Measurements from ENCODE around the gene TMEM263. TPM values are rescaled to one million over a fixed set of nuclear protein-coding genes. Genes with fewer than 3 reads are reported as not detected.

Gene TMEM263
- total and polyA plus RNA-seq, 2 of the 8 experiments (the other 6 are each of a cell fraction or from before 2014, with no cell fraction given): 2.9 to 12.3 TPM

DNA sequence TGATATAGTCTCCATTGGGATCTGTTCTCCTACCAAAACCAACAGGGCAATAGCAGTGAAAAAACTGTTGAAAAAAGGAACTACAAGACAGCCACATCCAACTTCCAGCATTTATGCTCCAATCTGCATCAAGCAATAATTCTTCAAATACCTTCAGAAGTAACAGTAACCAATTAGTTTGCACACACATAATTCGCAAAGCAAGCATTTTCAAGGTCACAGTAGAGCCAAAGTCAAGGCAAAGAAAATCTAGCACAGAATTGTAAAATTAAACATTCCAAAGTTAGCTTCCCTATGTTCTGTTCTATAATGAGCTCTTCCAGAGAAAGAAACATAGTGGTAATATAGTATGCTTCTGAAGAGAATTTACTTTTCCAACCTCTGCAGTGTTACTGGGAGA lies 42.2 kb downstream of the TMEM263 start:
- no peak overlapping the region for H2BK20ac ChIP-seq (ENCODE audit: low read length)
- H3K4me3 ChIP-seq (ENCODE audit: extremely low read depth in 1 of 4, insufficient read depth in 2 of 4, low read depth in 3 of 4, low read length in 4 of 4): no peak overlapping the region
- no peaks in the 10 kb centered on the region for H3K9me3 ChIP-seq (ENCODE audit: insufficient read depth in 2 of 2, low read depth in 1 of 2, low read length in 1 of 2)
- ChIA-PET CTCF (ENCODE audit: partially characterized antibody) (interaction anchor here (1.0 to 1.1 kb wide), 3 partner anchors 14 to 81 kb away, joined by 3 read pairs; no protein-coding TSS in a partner anchor), POLR2A (ENCODE audit: partially characterized antibody) (interaction anchor here (0.7 kb wide), 1 partner anchor 525 kb away, joined by 5 read pairs; no protein-coding TSS in a partner anchor)
- no peak overlapping the region for H3K9ac ChIP-seq (replicated peaks in 1 of 4; ENCODE audit: extremely low read depth in 1 of 4, low read depth in 3 of 4, low read length in 3 of 4)
- H3K4ac ChIP-seq (replicated peaks; ENCODE audit: insufficient read length, low read depth, low read length): no peak overlapping the region
- H4K20me1 ChIP-seq (replicated peaks in 1 of 2; ENCODE audit: control insufficient read depth in 1 of 2, insufficient read depth in 2 of 2, low read length in 2 of 2): peaks cover 0 to 2% of the 10 kb centered on the region in 2 experiments
- no peak overlapping the region for H2BK15ac ChIP-seq (ENCODE audit: low read length)
- no peak overlapping the region for H3K18ac ChIP-seq (ENCODE audit: extremely low read depth, low read length)
- no peak overlapping the region for H4K5ac ChIP-seq (ENCODE audit: insufficient read length, low read depth, low read length)
- H3K14ac ChIP-seq (ENCODE audit: insufficient read length): no peak overlapping the region
- H3K4me1 ChIP-seq (replicated peaks in 1 of 4; ENCODE audit: control insufficient read depth in 3 of 4, insufficient read depth in 4 of 4, low read length in 3 of 4): no peaks in the 10 kb centered on the region
- FAIRE-seq (no peak), DNase-seq (ENCODE audit: low read depth in 1 of 2, low spot score in 2 of 2) (no peak)
- no peak overlapping the region for H4K8ac ChIP-seq (ENCODE audit: extremely low read depth, insufficient read depth, low read length)
- H3K23me2 ChIP-seq (ENCODE audit: low read depth, low read length): no peaks in the 10 kb centered on the region
- H2BK120ac ChIP-seq (replicated peaks; ENCODE audit: low read depth, low read length): no peak overlapping the region
- no peak overlapping the region for H2AK5ac ChIP-seq (ENCODE audit: low read depth, low read length)
- no peaks in the 10 kb centered on the region for H3K79me2 ChIP-seq (ENCODE audit: control insufficient read depth in 1 of 2, insufficient read depth in 2 of 2, low read length in 2 of 2)
- H3K27me3 ChIP-seq (replicated peaks in 1 of 4; ENCODE audit: control insufficient read depth in 3 of 4, extremely low read depth in 1 of 4, insufficient read depth in 3 of 4, low read length in 3 of 4): no peaks in the 10 kb centered on the region
- no peak overlapping the region for H3K27ac ChIP-seq (ENCODE audit: low read depth, low read length)
- H3K56ac ChIP-seq (replicated peaks; ENCODE audit: insufficient read length, low read depth, low read length): no peak overlapping the region
- no peak overlapping the region for H3K4me2 ChIP-seq (ENCODE audit: insufficient read depth in 1 of 2, low read depth in 2 of 2, low read length in 2 of 2)
- 100% methylated on average over 1 of the region's 1 CpG; no CpG with 5 or more reads in 1 of the 2 experiments for WGBS, 2 experiments (ENCODE audit: extremely low coverage in 1 of 2, insufficient coverage in 1 of 2, insufficient read length in 1 of 2, insufficient replicate concordance in 2 of 2, low coverage in 1 of 2, low lambda C conversion rate in 2 of 2, missing lambda C conversion rate in 1 of 2)
- no peaks in the 10 kb centered on the region for H3K79me1 ChIP-seq (ENCODE audit: low read depth, low read length)
- peaks cover 0 to 15% (median 3%) of the 10 kb centered on the region in 4 experiments; a peak in 4 of 8 replicates for H3K36me3 ChIP-seq (ENCODE audit: control insufficient read depth in 2 of 4, insufficient read depth in 4 of 4, low read length in 3 of 4)
- no peak overlapping the region for H2BK12ac ChIP-seq (ENCODE audit: low read depth, low read length)
- no peak overlapping the region for H3K23ac ChIP-seq (ENCODE audit: insufficient read length)
- H2AFZ ChIP-seq (ENCODE audit: low read length): no peak overlapping the region
- H2BK5ac ChIP-seq (ENCODE audit: low read depth, low read length): no peak overlapping the region
- H4K91ac ChIP-seq (replicated peaks; ENCODE audit: insufficient read length, low read length): no peak overlapping the region
- TF ChIP-seq TAF7 (optimal IDR thresholded peaks at IDR 0.05; ENCODE audit: borderline replicate concordance, low read depth, low read length): no peak
- TF ChIP-seq POLR2AphosphoS5 (IDR thresholded peaks at IDR 0.05; ENCODE audit: low read depth, low read length): no peak
- TF ChIP-seq TCF12 (IDR thresholded peaks at IDR 0.05; ENCODE audit: low read depth, low read length): no peak
- TF ChIP-seq, protein P1, sequence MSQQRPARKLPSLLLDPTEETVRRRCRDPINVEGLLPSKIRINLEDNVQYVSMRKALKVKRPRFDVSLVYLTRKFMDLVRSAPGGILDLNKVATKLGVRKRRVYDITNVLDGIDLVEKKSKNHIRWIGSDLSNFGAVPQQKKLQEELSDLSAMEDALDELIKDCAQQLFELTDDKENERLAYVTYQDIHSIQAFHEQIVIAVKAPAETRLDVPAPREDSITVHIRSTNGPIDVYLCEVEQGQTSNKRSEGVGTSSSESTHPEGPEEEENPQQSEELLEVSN (IDR thresholded peaks at IDR 0.05): no peak
- no peak for TF ChIP-seq MAFK (IDR thresholded peaks at IDR 0.05; ENCODE audit: low read depth, low read length)
- TF ChIP-seq EP300 (IDR thresholded peaks at IDR 0.05; ENCODE audit: borderline replicate concordance in 1 of 2, low read depth in 2 of 2, low read length in 2 of 2): no peak
- no peak for TF ChIP-seq PHF8 (conservative IDR thresholded peaks at IDR 0.05; ENCODE audit: low read depth, low read length)
- TF ChIP-seq POLR2A (IDR thresholded peaks at IDR 0.05; ENCODE audit: control extremely low read depth in 1 of 2, low read depth in 2 of 2, low read length in 2 of 2): no peak
- no peak for TF ChIP-seq CBX8 (IDR thresholded peaks at IDR 0.05; ENCODE audit: borderline replicate concordance, low read depth, low read length)
- TF ChIP-seq JUND (IDR thresholded peaks at IDR 0.05; ENCODE audit: low read length): no peak
- no peak for TF ChIP-seq BACH1 (IDR thresholded peaks at IDR 0.05; ENCODE audit: low read length)
- TF ChIP-seq CREB1 (IDR thresholded peaks at IDR 0.05): no peak
- no peak for TF ChIP-seq BRCA1 (IDR thresholded peaks at IDR 0.05; ENCODE audit: low read depth, low read length)
- no peak for TF ChIP-seq CHD2 (IDR thresholded peaks at IDR 0.05; ENCODE audit: low read length)
- TF ChIP-seq CEBPB (IDR thresholded peaks at IDR 0.05; ENCODE audit: low read depth, low read length): no peak

Data from H1 (cell line).